ENCODE data around the gene PRKAG3.

- TF ChIP-seq, protein P1, sequence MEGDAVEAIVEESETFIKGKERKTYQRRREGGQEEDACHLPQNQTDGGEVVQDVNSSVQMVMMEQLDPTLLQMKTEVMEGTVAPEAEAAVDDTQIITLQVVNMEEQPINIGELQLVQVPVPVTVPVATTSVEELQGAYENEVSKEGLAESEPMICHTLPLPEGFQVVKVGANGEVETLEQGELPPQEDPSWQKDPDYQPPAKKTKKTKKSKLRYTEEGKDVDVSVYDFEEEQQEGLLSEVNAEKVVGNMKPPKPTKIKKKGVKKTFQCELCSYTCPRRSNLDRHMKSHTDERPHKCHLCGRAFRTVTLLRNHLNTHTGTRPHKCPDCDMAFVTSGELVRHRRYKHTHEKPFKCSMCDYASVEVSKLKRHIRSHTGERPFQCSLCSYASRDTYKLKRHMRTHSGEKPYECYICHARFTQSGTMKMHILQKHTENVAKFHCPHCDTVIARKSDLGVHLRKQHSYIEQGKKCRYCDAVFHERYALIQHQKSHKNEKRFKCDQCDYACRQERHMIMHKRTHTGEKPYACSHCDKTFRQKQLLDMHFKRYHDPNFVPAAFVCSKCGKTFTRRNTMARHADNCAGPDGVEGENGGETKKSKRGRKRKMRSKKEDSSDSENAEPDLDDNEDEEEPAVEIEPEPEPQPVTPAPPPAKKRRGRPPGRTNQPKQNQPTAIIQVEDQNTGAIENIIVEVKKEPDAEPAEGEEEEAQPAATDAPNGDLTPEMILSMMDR (IDR thresholded peaks at IDR 0.05) = no peak
- TF ChIP-seq POLR2AphosphoS5 (IDR thresholded peaks at IDR 0.05) (no peak), POLR2A (IDR thresholded peaks at IDR 0.05; ENCODE audit: low read depth) (no peak), EP300 (IDR thresholded peaks at IDR 0.05) (no peak)
Measured at GRCh38 chr2:218822622-218823021, 9.0 kb downstream of the PRKAG3 start.
